ENCODE data around the gene TIMM8B. TPM values are rescaled to one million over a fixed set of nuclear protein-coding genes. Genes with fewer than 3 reads are reported as not detected.
"Not testable (repeated sequence)": the region's sequence is repeated elsewhere in the genome, so short reads cannot be mapped to it uniquely, and the experiment has no call there.

The TIMM8B gene
- total and polyA plus RNA-seq, 2 donors: 81.6 to 105 TPM

GRCh38 chr11:112097734-112098528, 11.4 kb upstream of the TIMM8B start:
- Histone ChIP-seq H3K36me3 (ENCODE audit: control insufficient read depth in 2 of 2, insufficient read depth in 2 of 2, low read length in 1 of 2) (peaks cover 8 to 21% of the 10 kb centered on the region in 2 donors), H3K27ac (ENCODE audit: low read depth in 1 of 2, low read length in 1 of 2) (no peak overlapping the region), H3K9me3 (ENCODE audit: control insufficient read depth in 2 of 2, insufficient read depth in 1 of 2, low read length in 1 of 2) (no peaks in the 10 kb centered on the region), H3K27me3 (ENCODE audit: control insufficient read depth in 2 of 2, insufficient read depth in 1 of 2, low read length in 1 of 2) (no peaks in the 10 kb centered on the region), H3K4me1 (ENCODE audit: control insufficient read depth in 2 of 2, insufficient read depth in 2 of 2, low read length in 2 of 2) (no peaks in the 10 kb centered on the region), H3K4me3 (ENCODE audit: low read length in 2 of 2) (no peak overlapping the region)
- 98% methylated on average over 11 of the region's 11 CpGs for WGBS
- DNase-seq (ENCODE audit: low read depth in 6 of 9, low spot score in 9 of 9): no peak

GRCh38 chr11:112096194-112096593, 9.6 kb upstream of the TIMM8B start:
- DNase-seq (ENCODE audit: low read depth in 6 of 9, low spot score in 9 of 9): no peak
- H3K4me3 ChIP-seq (ENCODE audit: low read length in 2 of 2): no peak overlapping the region
- no peaks in the 10 kb centered on the region for H3K4me1 ChIP-seq (ENCODE audit: control insufficient read depth in 2 of 2, insufficient read depth in 2 of 2, low read length in 2 of 2)
- H3K27me3 ChIP-seq (ENCODE audit: control insufficient read depth in 2 of 2, insufficient read depth in 1 of 2, low read length in 1 of 2): no peaks in the 10 kb centered on the region
- H3K9me3 ChIP-seq (ENCODE audit: control insufficient read depth in 2 of 2, insufficient read depth in 1 of 2, low read length in 1 of 2): no peaks in the 10 kb centered on the region
- peaks cover 22 to 37% of the 10 kb centered on the region in 2 donors for H3K36me3 ChIP-seq (ENCODE audit: control insufficient read depth in 2 of 2, insufficient read depth in 2 of 2, low read length in 1 of 2)
- H3K27ac ChIP-seq (ENCODE audit: low read depth in 1 of 2, low read length in 1 of 2): no peak overlapping the region

- not testable (repeated sequence) for H3K9me3 ChIP-seq (ENCODE audit: control insufficient read depth in 2 of 2, insufficient read depth in 1 of 2, low read length in 1 of 2); H3K27ac ChIP-seq (ENCODE audit: low read depth in 1 of 2, low read length in 1 of 2); H3K4me1 ChIP-seq (ENCODE audit: control insufficient read depth in 2 of 2, insufficient read depth in 2 of 2, low read length in 2 of 2); H3K27me3 ChIP-seq (ENCODE audit: control insufficient read depth in 2 of 2, insufficient read depth in 1 of 2, low read length in 1 of 2); DNase-seq (ENCODE audit: low read depth in 6 of 9, low spot score in 9 of 9); H3K4me3 ChIP-seq (ENCODE audit: low read length in 2 of 2)
- WGBS: over 99% methylated on average over 2 of the region's 2 CpGs
- peaks cover 29 to 46% of the 10 kb centered on the region in 2 donors for H3K36me3 ChIP-seq (ENCODE audit: control insufficient read depth in 2 of 2, insufficient read depth in 2 of 2, low read length in 1 of 2)
Observed at GRCh38 chr11:112095302-112095701, 8.7 kb upstream of the TIMM8B start.

GRCh38 chr11:112087212-112087611, 656 bp upstream of the TIMM8B start:
- Histone ChIP-seq H3K4me3 (ENCODE audit: low read length in 2 of 2) (peak overlapping the region; percentile 95), H3K9me3 (ENCODE audit: control insufficient read depth in 2 of 2, insufficient read depth in 1 of 2, low read length in 1 of 2) (no peaks in the 10 kb centered on the region), H3K36me3 (ENCODE audit: control insufficient read depth in 2 of 2, insufficient read depth in 2 of 2, low read length in 1 of 2) (peaks cover 26 to 73% of the 10 kb centered on the region in 2 donors), H3K4me1 (ENCODE audit: control insufficient read depth in 2 of 2, insufficient read depth in 2 of 2, low read length in 2 of 2) (peaks cover 14 to 15% of the 10 kb centered on the region in 2 donors), H3K27me3 (ENCODE audit: control insufficient read depth in 2 of 2, insufficient read depth in 1 of 2, low read length in 1 of 2) (no peaks in the 10 kb centered on the region), H3K27ac (ENCODE audit: low read depth in 1 of 2, low read length in 1 of 2) (no peak overlapping the region)
- DNase-seq (ENCODE audit: low read depth in 6 of 9, low spot score in 9 of 9): no peak
- WGBS: 26% methylated on average over 10 of the region's 10 CpGs

- H3K27ac ChIP-seq (ENCODE audit: low read depth in 1 of 2, low read length in 1 of 2): peak overlapping the region; percentile 81 to 83
- WGBS: 10% methylated on average over 19 of the region's 19 CpGs
- H3K36me3 ChIP-seq (ENCODE audit: control insufficient read depth in 2 of 2, insufficient read depth in 2 of 2, low read length in 1 of 2): peaks cover 14 to 69% of the 10 kb centered on the region in 2 donors
- peak in 1 of 9 donors; percentile 14 for DNase-seq (ENCODE audit: low read depth in 6 of 9, low spot score in 9 of 9)
- no peaks in the 10 kb centered on the region for H3K27me3 ChIP-seq (ENCODE audit: control insufficient read depth in 2 of 2, insufficient read depth in 1 of 2, low read length in 1 of 2)
- peak overlapping the region; percentile 95 for H3K4me3 ChIP-seq (ENCODE audit: low read length in 2 of 2)
- no peaks in the 10 kb centered on the region for H3K9me3 ChIP-seq (ENCODE audit: control insufficient read depth in 2 of 2, insufficient read depth in 1 of 2, low read length in 1 of 2)
- H3K4me1 ChIP-seq (ENCODE audit: control insufficient read depth in 2 of 2, insufficient read depth in 2 of 2, low read length in 2 of 2): peaks cover 14 to 15% of the 10 kb centered on the region in 2 donors
Observed at GRCh38 chr11:112085822-112086421, 634 bp downstream of the TIMM8B start.

GRCh38 chr11:112082729-112083128, 3.8 kb downstream of the TIMM8B start:
- Histone ChIP-seq H3K4me3 (ENCODE audit: low read length in 2 of 2) (no peak overlapping the region), H3K36me3 (ENCODE audit: control insufficient read depth in 2 of 2, insufficient read depth in 2 of 2, low read length in 1 of 2) (peaks cover 26 to 69% of the 10 kb centered on the region in 2 donors), H3K9me3 (ENCODE audit: control insufficient read depth in 2 of 2, insufficient read depth in 1 of 2, low read length in 1 of 2) (no peaks in the 10 kb centered on the region)

GRCh38 chr11:112073941-112074811, 12.4 kb downstream of the TIMM8B start, which contains the start of the genes NKAPD1 and PIH1D2:
NKAPD1 (plus strand) TSS chr11:112074299; CDS start chr11:112075575, 1,276 bp downstream.
PIH1D2 (minus strand) TSS chr11:112074017; CDS start chr11:112073174, 843 bp downstream.
- peak; percentile 79 to 96 (median 88) for DNase-seq (ENCODE audit: low read depth in 6 of 9, low spot score in 9 of 9)
- peak within 1 kb of the TSS; percentile 88 to 90 for H3K27ac ChIP-seq (ENCODE audit: low read depth in 1 of 2, low read length in 1 of 2)
- H3K4me3 ChIP-seq (ENCODE audit: low read length in 2 of 2): peak within 1 kb of the TSS; percentile 75 to 96
- H3K4me1 ChIP-seq (ENCODE audit: control insufficient read depth in 2 of 2, insufficient read depth in 2 of 2, low read length in 2 of 2): peaks cover 3% of the 10 kb centered on the region in 2 donors
- no peaks in the 10 kb centered on the region for H3K9me3 ChIP-seq (ENCODE audit: control insufficient read depth in 2 of 2, insufficient read depth in 1 of 2, low read length in 1 of 2)
- peaks cover 7 to 32% of the 10 kb centered on the region in 2 donors for H3K36me3 ChIP-seq (ENCODE audit: control insufficient read depth in 2 of 2, insufficient read depth in 2 of 2, low read length in 1 of 2)
- under 1% methylated on average over 43 of the region's 43 CpGs for WGBS
- H3K27me3 ChIP-seq (ENCODE audit: control insufficient read depth in 2 of 2, insufficient read depth in 1 of 2, low read length in 1 of 2): no peaks in the 10 kb centered on the region

More at GRCh38 chr11:112082729-112083128, 3.8 kb downstream of the TIMM8B start:
- DNase-seq (ENCODE audit: low read depth in 6 of 9, low spot score in 9 of 9): no peak
- WGBS: 96% methylated on average over 4 of the region's 4 CpGs
- Histone ChIP-seq H3K4me1 (ENCODE audit: control insufficient read depth in 2 of 2, insufficient read depth in 2 of 2, low read length in 2 of 2) (peaks cover 11 to 12% of the 10 kb centered on the region in 2 donors), H3K27me3 (ENCODE audit: control insufficient read depth in 2 of 2, insufficient read depth in 1 of 2, low read length in 1 of 2) (no peaks in the 10 kb centered on the region), H3K27ac (ENCODE audit: low read depth in 1 of 2, low read length in 1 of 2) (no peak overlapping the region)

- Histone ChIP-seq H3K4me1 (ENCODE audit: control insufficient read depth in 2 of 2, insufficient read depth in 2 of 2, low read length in 2 of 2) (no peaks in the 10 kb centered on the region), H3K9me3 (ENCODE audit: control insufficient read depth in 2 of 2, insufficient read depth in 1 of 2, low read length in 1 of 2) (no peaks in the 10 kb centered on the region), H3K27ac (ENCODE audit: low read depth in 1 of 2, low read length in 1 of 2) (no peak overlapping the region), H3K27me3 (ENCODE audit: control insufficient read depth in 2 of 2, insufficient read depth in 1 of 2, low read length in 1 of 2) (no peaks in the 10 kb centered on the region), H3K36me3 (ENCODE audit: control insufficient read depth in 2 of 2, insufficient read depth in 2 of 2, low read length in 1 of 2) (peaks cover 16 to 28% of the 10 kb centered on the region in 2 donors), H3K4me3 (ENCODE audit: low read length in 2 of 2) (no peak overlapping the region)
- DNase-seq (ENCODE audit: low read depth in 6 of 9, low spot score in 9 of 9): no peak
- 98% methylated on average over 1 of the region's 1 CpG for WGBS
Observed at GRCh38 chr11:112062923-112063322, 23.6 kb downstream of the TIMM8B start.
